HG03558 (cell line): Measurements from ENCODE around the gene CCDC142.

Source experiments
- ATAC-seq: cut with Tn5 transposase; IDR thresholded peaks from one replicate; pipeline ENCODE4 v1.9.1; 2021; ENCODE audit warnings: moderate number of reproducible peaks; ENCODE audit not compliant: unreplicated experiment; ENCODE audit errors: extremely low read depth

Gene CCDC142, protein sequence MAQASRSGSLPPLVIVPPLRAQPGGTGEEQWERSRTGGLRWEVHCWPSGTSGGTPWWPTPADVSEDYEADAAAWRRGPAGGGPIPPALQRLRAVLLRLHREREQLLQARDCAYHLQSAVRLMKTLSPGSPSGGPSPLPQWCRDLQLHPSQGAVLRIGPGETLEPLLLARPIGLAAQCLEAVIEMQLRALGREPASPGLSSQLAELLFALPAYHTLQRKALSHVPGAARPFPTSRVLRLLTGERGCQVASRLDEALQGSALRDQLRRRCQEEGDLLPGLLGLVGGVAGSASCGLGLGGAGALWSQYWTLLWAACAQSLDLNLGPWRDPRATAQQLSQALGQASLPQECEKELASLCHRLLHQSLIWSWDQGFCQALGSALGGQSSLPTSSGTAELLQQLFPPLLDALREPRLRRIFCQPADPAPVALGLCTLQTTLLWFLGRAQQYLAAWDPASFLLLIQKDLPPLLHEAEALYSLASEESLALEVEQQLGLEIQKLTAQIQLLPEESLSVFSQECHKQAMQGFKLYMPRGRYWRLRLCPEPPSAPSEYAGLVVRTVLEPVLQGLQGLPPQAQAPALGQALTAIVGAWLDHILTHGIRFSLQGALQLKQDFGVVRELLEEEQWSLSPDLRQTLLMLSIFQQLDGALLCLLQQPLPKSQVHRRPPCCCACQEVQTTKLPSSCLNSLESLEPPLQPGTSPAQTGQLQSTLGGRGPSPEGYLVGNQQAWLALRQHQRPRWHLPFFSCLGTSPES

DNA sequence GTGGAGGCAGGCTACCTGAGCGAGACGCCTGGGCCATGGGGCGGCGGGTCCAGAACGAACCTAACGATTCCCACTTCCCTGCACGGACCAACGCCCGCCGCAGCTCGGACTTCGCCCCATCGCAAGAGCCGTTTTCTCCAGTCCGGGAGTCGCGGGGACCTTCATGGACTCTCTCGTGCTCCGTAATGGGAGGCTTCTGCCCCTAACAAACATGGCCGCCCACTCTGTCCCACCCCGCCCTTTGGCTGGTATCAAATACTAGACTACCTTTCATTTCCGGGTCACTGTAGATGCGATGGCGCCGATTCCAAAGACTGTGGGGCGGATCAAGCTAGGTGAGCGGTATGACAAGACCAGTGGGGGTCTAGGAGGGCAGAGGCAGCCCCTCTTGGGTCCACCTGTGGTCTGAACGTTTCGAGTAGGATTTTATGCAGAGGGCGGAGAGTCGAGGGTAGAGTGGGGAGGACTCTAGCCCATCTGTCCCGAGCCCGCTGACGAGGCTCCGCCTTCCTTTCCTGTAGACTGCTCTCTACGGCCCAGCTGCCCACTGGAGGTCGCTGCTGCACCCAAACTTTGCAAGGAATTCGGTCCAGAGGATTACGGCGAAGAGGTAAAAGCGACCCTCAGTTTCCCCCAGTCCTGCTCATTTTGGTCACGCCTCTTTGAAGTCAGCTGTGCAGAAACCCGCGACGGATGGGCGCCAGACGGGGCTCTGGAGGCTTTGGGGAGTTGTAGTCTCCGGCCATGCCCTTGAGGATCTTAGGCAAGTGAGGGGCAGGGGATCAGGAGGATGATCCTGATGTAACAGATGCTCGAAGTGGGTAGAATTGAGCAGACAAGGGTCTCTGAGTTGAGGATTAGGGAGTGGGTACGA lies at the start of gene CCDC142, which contains the start of gene TTC31:
Gene CCDC142, minus strand, starts transcription at position 198 of the 874 bp plus-strand sequence. Its CDS starts 161 bp downstream, at position 37.
Gene TTC31, plus strand, starts transcription at position 281 of the 874 bp plus-strand sequence. Its CDS starts 15 bp downstream, at position 296.
- peak; percentile 56 for ATAC-seq

DNA sequence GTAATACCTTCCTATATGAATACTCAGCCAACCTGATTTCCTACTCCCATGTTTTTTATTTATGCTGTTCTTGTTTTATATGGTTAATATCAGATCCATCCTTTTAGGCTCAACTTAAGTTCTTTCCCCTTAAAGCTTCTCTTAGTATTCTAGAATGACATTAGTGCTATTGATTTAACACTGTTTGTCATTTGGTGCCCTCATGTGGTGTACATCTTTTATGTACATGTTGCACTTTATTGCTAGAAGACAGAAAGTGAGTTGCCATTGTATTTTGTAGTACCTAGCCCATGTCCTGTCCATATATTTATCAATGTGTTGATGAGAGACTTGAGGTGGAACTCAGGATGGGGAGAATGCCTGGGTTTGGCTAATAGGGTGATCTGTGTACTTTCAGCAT lies 49.4 kb upstream of the CCDC142 start:
- no peak for ATAC-seq

DNA sequence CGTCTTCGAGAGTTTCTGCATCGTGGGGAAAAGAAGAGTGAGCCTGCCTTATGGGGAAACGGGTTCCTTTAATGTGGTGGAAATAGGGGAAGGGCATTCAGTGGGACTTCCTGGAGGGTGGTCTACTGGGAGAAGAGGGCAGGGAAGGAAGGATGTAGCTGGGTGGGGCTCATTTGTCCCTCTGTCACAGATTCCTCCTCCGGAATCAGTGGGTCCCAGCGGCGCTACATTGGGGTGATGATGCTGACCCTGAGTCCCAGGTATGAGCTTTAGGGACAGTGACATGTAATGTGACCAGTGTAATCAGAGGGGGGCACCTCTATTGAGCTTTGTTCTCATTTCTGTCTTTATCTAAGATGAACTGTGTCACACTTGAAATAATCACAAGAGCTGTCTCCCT lies 48.9 kb upstream of the CCDC142 start:
- no peak for ATAC-seq

DNA sequence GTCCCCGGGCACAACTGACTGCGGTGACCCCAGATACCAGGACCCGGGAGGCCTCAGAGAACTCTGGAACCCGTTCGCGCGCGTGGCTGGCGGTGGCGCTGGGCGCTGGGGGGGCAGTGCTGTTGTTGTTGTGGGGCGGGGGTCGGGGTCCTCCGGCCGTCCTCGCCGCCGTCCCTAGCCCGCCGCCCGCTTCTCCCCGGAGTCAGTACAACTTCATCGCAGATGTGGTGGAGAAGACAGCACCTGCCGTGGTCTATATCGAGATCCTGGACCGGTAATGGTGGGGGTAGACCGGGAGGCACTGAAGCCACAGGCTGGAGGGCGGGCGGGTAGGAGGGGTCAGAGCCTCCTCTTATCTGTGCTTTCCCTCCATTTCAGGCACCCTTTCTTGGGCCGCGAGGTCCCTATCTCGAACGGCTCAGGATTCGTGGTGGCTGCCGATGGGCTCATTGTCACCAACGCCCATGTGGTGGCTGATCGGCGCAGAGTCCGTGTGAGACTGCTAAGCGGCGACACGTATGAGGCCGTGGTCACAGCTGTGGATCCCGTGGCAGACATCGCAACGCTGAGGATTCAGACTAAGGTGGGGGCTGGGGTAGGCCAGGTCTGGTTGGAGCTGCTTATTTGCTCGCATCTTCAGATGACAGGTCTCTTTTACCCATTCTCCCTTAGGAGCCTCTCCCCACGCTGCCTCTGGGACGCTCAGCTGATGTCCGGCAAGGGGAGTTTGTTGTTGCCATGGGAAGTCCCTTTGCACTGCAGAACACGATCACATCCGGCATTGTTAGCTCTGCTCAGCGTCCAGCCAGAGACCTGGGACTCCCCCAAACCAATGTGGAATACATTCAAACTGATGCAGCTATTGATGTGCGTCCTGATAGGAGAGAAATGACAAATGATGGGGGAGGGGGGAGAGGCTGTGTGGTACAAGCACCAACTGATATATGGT lies 47.7 kb upstream of the CCDC142 start:
- ATAC-seq: no peak

DNA sequence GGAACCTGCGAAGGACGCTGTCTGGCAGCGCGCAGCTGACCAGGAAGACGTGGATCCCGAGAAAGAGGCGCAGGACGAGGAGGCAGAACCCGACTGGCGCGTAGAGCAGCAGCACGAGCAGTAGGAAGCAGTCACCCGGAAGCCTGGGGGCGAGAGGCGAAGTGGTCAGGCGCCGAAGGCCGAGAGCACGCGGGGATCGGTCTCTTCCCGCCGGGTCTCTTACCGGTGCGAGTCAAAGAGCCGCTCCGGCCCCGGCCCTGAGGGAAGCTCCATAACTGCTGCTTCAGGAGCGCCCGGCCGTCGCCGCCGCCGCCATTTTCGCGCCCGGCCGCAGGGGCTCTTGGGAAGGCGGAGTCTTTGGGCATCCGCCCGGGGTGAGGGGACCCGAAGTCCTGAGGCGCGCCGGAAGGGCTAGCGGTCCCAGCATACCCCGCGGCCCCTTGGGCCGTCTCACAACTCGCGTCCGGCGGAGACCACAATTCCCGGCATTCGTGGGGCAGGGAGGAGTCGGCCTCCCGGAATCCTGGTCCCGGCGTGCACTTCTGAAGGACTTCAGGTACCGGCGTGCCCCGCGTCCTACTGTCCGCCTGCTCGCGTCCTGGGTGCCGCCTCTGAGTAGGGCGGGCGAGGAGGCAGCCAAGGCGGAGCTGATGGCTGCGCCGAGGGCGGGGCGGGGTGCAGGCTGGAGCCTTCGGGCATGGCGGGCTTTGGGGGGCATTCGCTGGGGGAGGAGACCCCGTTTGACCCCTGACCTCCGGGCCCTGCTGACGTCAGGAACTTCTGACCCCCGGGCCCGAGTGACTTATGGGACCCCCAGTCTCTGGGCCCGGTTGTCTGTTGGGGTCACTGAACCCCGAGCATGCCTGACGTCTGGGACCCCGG lies 46.8 kb upstream of the CCDC142 start, which contains the start of the genes AUP1 and HTRA2:
Gene AUP1, minus strand, starts transcription at position 350 of the 882 bp plus-strand sequence. Its CDS starts 77 bp downstream, at position 273.
Gene HTRA2, plus strand, starts transcription at position 577 of the 882 bp plus-strand sequence. Its CDS starts 74 bp downstream, at position 651.
- ATAC-seq: peak; percentile 56

DNA sequence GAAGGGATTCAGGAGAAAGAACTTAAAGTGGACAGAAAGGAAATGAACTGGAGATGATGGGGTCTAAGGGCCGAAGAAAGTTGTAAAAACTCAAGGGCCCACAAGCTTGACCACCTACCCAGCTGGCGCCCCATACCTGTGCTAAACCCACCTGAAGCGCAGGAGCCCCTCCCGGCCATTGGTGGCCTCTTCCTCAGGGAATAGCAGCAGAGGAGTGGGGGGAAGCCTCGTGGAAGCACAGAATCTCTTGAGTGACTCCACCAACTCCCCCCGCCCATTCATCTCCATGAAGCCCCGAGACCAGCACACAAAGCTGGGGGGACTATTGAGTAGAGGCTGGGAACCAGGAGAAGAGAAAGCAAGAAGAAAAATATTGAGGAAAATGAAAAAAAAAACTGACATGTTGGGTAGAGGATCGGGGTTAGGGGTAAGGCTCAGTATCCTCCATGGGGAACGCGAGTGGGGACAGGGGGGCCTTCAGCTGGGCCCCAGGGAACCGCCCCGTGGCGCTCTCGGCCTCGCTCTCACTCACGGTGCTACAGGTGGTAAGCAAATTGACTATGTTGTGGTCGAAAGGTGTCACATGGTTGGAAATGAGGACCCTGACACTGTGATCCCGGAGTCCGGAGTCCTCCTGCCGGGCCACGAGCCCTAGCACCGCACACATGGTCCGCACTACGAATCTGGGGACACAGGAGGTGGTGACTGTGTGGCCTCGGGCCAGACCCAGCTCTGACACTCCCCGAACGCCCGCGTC lies 46.0 kb upstream of the CCDC142 start:
- no peak for ATAC-seq

DNA sequence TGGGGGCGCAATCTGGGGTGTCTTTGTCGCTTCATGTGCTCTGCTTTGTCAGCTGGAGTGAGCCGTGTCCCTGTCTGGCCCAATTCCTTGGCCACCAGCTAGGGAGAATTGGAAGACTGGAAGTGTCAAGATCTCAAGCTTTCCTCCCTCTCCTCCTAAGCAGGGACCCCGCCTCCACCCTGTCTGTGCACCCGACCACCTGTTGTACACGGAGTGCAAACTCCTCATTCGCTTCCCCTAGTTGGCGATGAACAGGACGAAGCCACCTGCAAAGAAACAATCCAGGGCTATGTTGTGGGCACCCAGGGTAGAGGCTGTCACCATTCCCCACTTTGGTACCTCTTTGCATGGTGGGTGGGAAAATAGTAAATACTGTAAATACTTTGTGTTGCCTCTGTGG lies 44.9 kb upstream of the CCDC142 start:
- no peak for ATAC-seq

DNA sequence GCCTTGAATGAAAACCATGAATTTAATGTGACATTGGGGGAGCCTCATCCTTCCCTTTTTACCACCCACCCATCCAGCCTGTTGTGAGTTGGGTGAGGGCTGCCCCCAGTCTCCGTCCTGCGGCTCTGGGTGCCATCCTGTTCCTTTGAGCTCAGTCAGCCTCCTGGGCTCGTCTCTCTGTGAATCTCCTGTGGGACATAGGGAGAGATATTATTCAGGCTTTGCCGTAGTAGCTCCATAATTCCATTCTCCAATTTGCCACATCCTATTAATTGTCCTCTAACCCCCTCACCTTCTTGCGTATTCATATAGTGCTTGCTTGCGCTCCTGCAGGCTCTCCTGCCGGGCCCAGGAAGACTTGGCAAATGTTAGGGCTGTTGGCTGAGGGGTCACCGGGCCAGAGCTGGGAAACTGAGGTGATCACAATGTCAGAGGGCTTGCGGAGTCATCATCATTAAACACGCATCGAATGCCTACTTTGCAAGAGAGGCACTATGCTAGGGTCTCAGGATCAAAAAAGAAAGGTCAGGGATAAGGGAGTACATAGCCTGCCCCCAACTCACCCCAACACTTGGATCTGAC lies 43.9 kb upstream of the CCDC142 start:
- no peak for ATAC-seq

DNA sequence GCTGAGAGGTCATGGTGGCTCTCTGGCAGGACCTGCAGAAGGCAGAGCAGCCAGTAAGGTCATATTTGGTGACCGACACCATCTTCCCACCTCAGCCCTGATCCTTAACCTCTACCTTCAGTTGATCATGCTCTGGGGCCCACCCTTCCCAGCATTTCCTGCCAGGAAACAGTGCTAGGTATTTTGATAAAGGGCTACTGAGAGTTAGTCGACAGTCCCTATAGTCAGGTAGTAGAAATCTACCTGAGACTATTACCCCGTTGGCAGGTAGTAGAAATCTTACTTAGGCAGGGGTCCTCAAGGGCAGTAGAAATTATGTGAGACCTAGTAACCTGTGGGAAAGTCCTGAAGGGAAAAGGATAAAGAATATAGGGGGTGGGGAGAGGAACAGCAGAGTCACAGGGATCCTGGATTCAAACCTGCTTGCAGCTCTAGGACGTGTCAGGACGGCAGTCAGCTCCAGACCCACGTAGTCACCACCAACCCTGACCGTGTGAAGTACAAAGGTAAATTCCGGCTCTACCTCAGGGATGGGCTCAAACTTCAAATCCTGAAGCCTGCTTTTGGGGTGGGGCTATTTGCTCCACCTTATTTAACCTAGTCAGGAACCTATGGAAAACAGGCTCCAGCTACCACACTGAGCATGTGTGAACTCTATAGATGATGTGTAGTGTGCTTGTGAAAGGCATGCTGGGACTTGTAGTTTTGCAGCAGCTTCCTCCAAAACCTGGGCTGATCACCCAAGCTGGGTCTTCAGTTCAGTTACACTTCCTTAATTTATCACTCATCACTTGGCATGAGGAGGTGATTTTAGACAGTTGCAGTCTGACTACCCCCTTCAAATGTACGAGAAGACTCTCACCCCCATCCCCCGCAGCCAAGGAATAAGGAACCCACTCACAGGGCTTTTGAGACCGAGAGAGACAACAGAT lies 43.2 kb upstream of the CCDC142 start, which contains the start of gene DQX1:
Gene DQX1, minus strand, starts transcription at position 515 of the 932 bp plus-strand sequence. Its CDS starts 502 bp downstream, at position 13.
- no peak for ATAC-seq

DNA sequence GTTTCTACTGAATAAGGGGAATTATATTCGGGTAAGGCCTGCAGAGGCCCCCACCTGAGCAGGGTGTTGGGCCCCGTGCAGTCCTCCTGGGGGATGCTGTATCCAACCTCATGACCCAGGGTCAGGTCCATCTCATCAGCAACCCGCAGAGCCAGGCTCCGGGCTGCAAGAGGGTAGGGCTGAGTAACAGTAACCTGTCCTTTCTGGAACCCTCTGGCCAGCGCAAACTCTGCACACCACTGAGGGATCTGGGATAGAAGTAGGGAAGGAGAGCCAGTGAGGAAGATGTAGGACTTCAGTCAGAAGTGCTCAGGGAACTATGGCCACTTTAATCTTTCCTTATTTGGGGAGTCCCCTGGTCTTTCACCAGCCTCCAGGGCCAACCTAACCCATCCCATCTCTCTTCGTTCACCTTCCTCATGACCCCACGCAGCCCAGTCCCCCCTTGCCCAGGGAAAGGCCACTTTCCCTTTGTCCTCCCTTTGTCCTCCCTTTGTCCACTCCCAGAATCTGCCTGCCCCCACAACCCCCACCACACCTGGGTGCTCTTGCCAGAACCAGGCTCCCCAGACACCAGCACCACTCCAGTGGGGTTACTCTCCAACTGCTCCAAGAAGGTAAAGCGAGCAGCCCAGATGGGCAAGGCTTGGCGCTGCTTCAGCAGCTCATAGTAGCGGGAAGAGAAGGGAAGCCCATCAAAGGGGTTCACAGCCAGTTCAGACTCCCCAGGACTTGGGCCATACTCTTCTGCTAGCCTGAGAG lies 42.3 kb upstream of the CCDC142 start:
- ATAC-seq: no peak

DNA sequence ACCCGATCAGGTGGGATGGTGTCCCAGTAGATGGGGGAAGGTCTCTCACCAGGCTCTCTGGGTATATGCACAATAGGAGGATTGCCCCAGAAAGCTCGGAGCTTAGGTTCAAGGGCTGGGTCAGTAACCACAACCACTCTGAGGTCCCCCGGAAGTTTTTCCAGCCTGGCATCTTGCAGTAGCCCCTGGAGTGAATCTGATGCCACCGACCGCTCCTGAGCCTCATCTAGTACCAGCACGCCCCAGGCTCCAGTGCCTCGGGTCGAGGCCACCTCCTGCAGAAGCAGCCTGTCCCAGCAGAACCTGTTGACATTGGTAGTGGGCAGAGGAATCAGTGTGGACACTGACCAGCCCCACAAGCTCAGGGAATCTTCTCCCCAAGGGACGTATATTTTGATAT lies 41.2 kb upstream of the CCDC142 start:
- no peak for ATAC-seq

DNA sequence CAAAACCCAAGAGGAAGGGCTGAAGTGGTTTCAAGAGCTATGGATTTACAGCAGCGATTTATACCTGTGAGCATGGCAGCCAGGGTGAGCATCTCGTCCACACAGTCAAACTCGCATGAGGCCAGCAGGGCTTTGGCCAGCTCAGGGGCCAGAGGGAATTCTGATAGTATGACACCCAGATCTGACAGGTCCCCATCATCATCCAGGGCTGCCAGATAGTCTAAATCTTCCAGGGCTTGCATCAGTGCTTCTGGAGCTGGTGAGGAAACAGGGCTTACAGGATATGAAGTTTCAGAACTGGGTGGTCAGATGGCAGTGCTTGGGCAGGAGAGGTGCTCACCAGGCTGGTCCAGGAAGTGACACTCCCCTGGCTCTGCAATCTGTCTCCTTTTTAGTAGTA lies 39.7 kb upstream of the CCDC142 start:
- ATAC-seq: no peak

DNA sequence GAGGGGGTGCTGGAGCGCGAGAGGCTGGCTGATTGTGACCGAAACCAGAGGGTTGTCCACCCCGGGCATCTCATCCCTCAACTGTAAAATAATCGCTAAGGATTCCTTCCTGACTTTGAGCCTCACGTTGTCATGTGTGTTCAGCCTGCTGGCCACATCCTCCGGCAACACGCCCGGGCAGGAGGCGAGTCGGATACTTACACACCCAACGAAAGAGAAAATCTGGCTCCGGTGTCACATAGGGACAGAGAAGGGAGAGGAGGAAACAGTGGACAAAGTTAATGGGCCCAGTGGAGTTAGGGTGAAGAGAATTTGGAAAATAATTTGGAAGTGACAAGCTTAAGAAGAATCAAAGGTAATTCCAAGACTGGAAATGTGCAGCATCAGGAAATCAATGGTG lies 33.9 kb upstream of the CCDC142 start:
- ATAC-seq: no peak

DNA sequence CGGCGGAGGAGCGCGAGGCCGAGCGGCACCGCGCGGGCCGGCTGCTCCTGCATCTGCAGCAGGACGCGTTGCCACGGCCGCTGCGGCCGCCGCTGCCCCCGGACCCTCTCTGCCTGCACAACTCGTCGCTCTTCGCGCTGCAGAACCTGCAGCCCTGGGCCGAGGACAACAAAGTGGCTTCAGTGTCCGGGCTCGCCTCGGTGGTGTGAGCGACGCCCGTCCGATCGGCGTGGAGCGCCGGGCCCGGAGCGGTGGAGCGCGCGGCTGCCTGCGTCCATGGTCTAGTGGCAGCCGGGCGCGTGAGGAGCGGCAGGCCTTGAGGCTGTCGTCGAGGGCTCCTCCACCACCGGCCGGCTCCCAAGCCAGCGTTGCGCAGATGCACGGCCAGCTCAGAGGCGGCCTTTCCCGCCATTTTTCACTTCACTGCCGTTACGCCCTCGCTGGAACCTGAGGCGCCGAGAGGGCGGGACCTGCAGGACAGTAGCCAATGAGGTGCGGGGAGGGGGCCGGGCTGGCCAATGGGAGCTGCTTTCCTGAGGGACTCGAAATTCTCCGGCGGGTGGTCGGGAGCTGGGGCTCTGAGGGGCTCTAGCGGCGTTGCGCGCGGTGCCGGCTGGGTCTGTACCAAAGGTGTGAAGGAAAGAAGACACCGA lies 33.3 kb upstream of the CCDC142 start:
- ATAC-seq: no peak
